ENCODE measurements around the gene RCSD1. TPM values are rescaled to one million over a fixed set of nuclear protein-coding genes. Genes with fewer than 3 reads are reported as not detected.
A peak's percentile ranks its signal among the peaks of the same experiment; 100 is the strongest.

RCSD1 gene
- total RNA-seq, 2 donors from 2014 or later, result 4.7 to 5.7 TPM

DNA sequence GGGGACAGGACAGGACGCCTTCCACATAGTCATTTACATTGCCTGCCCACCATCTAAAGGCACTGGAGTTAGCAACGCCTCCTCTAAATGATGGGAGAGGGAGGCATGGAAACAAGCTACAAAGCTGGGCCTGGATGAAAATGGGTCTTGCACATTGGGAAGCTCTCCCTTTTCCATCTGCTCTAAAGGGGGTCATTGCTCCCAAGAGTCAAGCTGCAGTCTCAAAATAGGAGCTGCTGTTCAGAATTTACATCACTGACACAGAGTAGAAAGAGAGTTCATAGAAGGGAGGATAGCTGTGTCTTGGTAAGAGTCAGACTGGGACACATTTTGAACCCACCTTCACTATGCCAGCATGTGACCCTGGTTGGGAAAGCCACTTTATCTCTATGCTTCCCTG lies 26.6 kb downstream of the RCSD1 start:
- Histone ChIP-seq H3K36me3 (no peaks in the 10 kb centered on the region), H3K4me1 (peaks cover 6% of the 10 kb centered on the region), H3K4me3 (no peak overlapping the region), H3K9me3 (no peaks in the 10 kb centered on the region), H3K9ac (ENCODE audit: low read depth in 2 of 2, low read length in 2 of 2) (no peak overlapping the region), H3K27me3 (no peaks in the 10 kb centered on the region), H3K27ac (no peak overlapping the region)
- DNase-seq, result no peak
- intact Hi-C loops (cut with DNase I), result no loop called here
- TF ChIP-seq, protein P1, sequence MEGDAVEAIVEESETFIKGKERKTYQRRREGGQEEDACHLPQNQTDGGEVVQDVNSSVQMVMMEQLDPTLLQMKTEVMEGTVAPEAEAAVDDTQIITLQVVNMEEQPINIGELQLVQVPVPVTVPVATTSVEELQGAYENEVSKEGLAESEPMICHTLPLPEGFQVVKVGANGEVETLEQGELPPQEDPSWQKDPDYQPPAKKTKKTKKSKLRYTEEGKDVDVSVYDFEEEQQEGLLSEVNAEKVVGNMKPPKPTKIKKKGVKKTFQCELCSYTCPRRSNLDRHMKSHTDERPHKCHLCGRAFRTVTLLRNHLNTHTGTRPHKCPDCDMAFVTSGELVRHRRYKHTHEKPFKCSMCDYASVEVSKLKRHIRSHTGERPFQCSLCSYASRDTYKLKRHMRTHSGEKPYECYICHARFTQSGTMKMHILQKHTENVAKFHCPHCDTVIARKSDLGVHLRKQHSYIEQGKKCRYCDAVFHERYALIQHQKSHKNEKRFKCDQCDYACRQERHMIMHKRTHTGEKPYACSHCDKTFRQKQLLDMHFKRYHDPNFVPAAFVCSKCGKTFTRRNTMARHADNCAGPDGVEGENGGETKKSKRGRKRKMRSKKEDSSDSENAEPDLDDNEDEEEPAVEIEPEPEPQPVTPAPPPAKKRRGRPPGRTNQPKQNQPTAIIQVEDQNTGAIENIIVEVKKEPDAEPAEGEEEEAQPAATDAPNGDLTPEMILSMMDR (IDR thresholded peaks at IDR 0.05), result no peak

DNA sequence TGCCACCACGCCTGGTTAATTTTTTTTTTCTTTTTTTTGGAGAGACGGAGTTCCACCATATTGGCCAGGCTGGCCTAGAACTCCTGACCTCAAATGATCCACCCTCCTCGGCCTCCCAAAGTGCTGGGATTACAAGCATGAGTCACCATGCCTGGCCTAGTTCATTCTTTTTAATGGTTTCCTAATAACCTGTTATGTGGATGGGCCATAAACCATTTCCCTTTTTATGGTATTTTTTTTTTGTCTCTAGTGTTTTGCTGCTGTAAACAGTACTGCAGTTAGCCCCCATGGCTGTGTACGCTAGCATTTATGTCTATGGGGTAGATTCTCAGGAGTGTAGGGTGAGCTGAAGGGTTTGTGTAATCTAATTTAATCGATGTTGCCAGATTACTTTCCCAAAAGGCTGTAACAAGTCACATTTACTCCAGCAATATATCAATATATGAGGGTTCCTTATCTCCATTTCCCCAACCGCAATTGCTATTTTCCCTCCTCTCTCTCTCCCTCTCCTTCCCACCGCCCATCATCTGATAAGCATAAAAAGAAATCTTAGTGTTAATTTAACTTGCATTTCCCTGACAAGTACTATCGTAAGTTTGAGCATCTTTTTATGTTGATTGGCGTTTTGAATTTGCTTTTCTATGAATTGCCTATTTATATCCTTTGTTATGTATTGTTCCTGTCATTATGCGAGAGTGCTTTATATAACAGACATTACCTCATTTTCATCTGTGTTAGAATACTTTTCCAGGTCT lies 28.7 kb downstream of the RCSD1 start:
- H3K4me1 ChIP-seq, result peaks cover 6% of the 10 kb centered on the region

DNA sequence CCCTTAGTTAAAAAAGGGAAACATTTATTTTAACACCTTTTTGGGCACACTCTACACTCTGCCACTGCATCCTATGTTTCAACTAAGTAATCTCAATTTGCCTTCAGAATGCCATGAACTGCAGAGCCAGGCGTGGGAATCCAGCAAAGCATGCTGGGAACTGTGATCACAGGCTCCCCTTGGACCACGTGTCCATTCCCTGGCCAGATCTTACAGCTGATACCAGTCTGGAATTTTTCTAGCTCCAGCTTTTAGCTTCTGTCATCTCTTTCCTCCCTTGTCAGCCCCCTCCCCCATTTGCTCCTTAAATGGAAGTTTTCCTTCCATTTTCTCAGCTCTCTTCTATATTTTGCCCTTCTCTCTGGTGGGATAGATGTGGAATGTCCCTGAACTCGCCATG lies 29.4 kb downstream of the RCSD1 start:
- TF ChIP-seq, protein P1 (IDR thresholded peaks at IDR 0.05), result no peak
- Histone ChIP-seq H3K4me1 (peaks cover 6% of the 10 kb centered on the region), H3K9ac (ENCODE audit: low read depth in 2 of 2, low read length in 2 of 2) (no peak overlapping the region), H3K27me3 (no peaks in the 10 kb centered on the region), H3K36me3 (no peaks in the 10 kb centered on the region), H3K4me3 (no peak overlapping the region), H3K27ac (no peak overlapping the region), H3K9me3 (no peaks in the 10 kb centered on the region)
- intact Hi-C loops (cut with DNase I), result no loop called here
- DNase-seq, result no peak

More for the DNA sequence above, 28.7 kb downstream of the RCSD1 start:
- Histone ChIP-seq H3K36me3 (no peaks in the 10 kb centered on the region), H3K9me3 (no peaks in the 10 kb centered on the region), H3K27me3 (no peaks in the 10 kb centered on the region), H3K27ac (peak overlapping the region; percentile 3), H3K4me3 (no peak overlapping the region), H3K9ac (ENCODE audit: low read depth in 2 of 2, low read length in 2 of 2) (no peak overlapping the region)
- DNase-seq, result no peak
- intact Hi-C loops (cut with DNase I), result no loop called here
- TF ChIP-seq, protein P1 (IDR thresholded peaks at IDR 0.05), result no peak

DNA sequence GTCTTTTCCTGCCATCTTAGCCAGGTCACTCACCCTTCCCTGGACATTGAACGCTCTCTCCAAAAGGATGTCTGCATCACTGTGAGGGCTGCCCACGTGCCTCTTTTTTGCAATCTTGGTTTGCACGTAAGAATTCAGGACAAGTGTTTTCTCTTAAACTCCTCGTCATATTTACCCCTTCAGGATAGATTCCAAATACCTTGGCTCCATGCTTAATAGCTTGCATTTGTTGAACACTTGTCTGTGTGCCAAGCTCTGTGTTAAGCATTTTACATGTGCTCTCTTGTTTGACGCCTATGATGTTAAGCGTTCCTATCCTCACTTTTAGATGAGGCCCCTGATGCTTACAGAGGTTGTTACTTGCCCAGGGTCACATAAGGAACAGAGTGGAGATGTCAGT lies 29.8 kb downstream of the RCSD1 start:
- no peaks in the 10 kb centered on the region for H3K27me3 ChIP-seq
- H3K27ac ChIP-seq, result no peak overlapping the region
- DNase-seq, result no peak
- TF ChIP-seq, protein P1 (IDR thresholded peaks at IDR 0.05), result no peak
- no peak overlapping the region for H3K9ac ChIP-seq (ENCODE audit: low read depth in 2 of 2, low read length in 2 of 2)
- H3K4me3 ChIP-seq, result no peak overlapping the region
- H3K36me3 ChIP-seq, result no peaks in the 10 kb centered on the region
- intact Hi-C loops (cut with DNase I), result no loop called here
- H3K4me1 ChIP-seq, result peaks cover 6% of the 10 kb centered on the region
- H3K9me3 ChIP-seq, result no peaks in the 10 kb centered on the region

DNA sequence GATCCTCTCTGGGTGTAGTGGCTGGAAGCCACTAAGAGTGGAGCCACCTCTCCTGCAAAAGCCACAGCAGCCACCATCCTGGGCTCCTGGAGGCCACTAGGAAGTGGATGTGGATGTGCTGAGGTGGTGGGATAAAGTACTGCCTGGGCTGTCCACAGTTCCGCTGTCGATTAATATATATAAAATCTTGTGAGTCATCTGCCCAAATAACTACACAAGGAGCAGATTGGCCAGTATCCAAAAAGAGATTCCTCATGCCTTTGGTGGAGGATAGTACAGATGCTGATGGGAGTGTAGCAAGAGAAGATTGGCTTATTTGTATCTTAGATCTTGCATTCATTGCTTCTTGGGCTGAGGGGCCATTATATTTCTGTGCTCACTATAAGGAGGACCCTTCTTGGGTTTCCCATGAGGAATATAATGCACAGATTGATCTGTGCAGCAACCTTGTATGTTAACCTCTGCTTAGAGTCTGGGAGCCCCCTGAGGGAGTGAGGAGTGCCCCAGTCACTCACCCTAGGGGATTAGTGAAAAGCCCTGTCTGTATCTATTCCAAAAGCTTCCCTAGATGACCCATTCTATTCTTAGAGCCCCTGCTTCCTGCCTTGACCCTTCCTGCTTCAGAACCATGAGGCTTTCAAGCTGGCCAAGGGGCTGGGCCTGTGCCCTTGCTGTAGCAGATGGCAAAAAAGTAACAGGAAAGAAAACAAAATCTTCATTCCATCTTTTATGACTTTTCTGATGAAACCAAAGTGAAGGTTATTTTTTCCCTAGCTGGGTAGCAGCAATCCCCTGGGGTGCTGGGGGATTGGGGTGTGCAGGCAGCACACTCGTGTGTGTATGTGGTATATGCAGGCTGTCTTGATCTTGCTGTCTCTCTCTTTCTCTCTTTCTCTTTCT lies 31.7 kb downstream of the RCSD1 start:
- H3K9ac ChIP-seq (ENCODE audit: low read depth in 2 of 2, low read length in 2 of 2), result peak overlapping the region in 1 of 2 donors; percentile 28
- H3K9me3 ChIP-seq, result no peaks in the 10 kb centered on the region
- H3K27ac ChIP-seq, result peak overlapping the region; percentile 49
- no peaks in the 10 kb centered on the region for H3K36me3 ChIP-seq
- H3K27me3 ChIP-seq, result no peaks in the 10 kb centered on the region
- intact Hi-C loops (cut with DNase I), result no loop called here
- peaks cover 6% of the 10 kb centered on the region for H3K4me1 ChIP-seq
- TF ChIP-seq, protein P1 (IDR thresholded peaks at IDR 0.05), result no peak
- no peak for DNase-seq
- H3K4me3 ChIP-seq, result no peak overlapping the region

All from colonic mucosa (tissue), 4 donors.